Ovary (tissue), 3 donors: ENCODE results near the gene ENTPD8.

Experiments
- CTCF ChIP-seq, 3 donors: fragments of 450-650 bp in 2 of 3; fragments of 200-600 bp in 1 of 3; IDR thresholded peaks; one replicate each; pipeline versions ENCODE4 v1.5.1 to v1.8.0; 2016 to 2022; ENCODE audit warnings: antibody characterized with exemption in 3 of 3, mild to moderate bottlenecking in 1 of 3
- EP300 ChIP-seq: sonication (generic); formaldehyde crosslinking; IDR thresholded peaks from one replicate; pipeline ENCODE4 v1.6.1; 2017; ENCODE audit warnings: antibody characterized with exemption
- POLR2A ChIP-seq: fragments of 450-650 bp; IDR thresholded peaks from one replicate; pipeline ENCODE4 v1.6.1; 2017; ENCODE audit warnings: antibody characterized with exemption, mild to moderate bottlenecking, moderate library complexity
- donor health status: DM: no; HTN: no; CAD: no.

GRCh38 chr9:137389428-137389746, 51.8 kb downstream of the ENTPD8 start:
- no peak for TF ChIP-seq CTCF (IDR thresholded peaks at IDR 0.05)
- no peak for TF ChIP-seq POLR2A
- no peak for TF ChIP-seq EP300
